GM18526 (cell line): Measurements from ENCODE around the gene PHF12.

ENCODE experiments used
- POLR2A ChIP-seq: IDR thresholded peaks from 3 replicates; pipeline ENCODE4 v1.6.1; 2011; ENCODE audit not compliant: insufficient read length; ENCODE audit errors: extremely low read depth

Gene PHF12

DNA sequence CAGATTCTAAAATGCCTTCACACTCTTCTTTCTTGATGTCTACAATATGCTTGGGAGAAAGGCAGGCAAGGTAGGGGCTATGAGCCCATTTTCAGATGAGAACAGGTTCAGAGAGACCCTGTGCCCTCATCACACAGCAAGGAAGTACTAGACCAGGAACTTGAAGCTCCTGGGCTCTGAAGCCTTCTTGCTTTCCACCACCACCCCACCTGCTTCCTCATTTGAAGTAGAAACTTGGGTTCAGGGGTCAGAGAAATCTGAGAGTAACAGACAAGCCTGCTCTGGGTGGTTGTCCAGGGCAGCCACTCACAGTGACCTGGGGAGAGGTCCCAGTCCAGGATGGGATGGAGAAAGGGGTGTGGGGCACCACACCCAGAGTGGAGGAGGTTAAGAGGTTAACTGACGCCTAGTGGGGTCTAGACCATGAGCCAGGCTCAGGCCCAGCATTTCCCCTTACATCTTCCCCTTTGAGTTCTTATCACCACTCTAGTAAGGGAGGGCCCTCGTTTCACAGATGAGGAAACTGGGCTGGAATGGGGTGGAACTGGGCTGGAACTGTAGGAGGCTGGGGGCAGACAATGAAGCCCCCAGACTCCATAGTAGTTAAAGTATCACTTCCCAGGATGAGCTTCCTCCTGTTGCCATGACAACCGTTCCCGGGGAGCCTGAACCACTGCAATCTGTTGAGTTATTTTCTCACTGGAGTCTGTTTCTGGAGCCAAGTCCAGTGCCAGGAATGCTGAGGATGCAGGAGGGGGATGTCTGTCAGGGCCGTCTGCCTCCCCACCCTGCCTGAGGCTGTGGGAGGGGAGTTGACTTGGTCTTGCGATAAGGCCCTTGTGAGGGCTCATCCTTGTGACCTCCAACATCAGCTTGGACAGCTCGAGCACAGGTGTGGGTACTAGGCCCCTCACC is 16.2 kb upstream of the PHF12 start:
- no peak for TF ChIP-seq POLR2A

DNA sequence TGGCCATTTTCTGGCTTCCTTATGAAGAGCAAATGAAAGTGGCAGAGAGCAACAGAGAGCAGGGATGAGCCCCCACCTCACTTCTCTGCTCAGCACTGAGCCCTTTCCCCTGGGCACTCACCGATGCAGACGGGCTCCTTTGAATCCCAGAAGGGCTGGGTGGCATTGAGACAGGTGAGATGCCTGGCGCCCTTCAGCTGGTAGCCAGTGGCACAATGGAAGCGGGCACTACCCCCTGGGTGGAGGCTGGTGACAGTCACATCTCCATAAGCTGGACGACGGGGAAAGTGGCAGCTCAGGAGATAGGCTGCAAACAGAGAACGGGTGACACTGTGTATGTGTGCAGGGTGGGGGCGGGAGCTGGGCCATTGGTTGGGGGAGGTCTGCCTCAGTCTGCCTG is 12.5 kb upstream of the PHF12 start:
- no peak for TF ChIP-seq POLR2A

DNA sequence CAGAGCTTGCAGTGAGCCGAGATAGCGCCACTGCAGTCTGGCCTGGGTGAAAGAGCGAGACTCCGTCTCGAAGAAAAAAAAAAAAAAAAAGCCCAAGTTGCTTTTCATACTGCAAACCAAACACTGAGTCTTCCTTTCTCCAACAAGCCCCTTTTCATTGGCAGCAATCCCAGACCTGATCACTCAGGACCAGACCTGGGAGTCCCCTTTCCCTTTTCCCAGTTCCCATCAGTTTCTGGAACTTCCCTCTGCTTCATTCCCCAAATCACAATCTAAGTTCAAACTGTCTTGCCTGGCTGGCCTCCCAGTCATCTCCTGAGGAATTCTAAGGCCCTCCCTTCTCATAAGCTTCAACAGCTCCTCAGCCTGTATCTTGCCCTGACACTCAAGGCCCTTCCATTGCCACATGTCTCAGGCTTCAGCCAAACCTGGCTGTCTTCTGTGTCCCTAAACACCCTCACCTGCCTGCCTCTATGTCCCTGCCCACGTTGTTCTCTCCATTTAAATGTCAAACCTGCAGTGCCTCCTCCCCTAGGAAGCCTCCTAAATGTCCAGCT is 11.8 kb upstream of the PHF12 start:
- no peak for TF ChIP-seq POLR2A

DNA sequence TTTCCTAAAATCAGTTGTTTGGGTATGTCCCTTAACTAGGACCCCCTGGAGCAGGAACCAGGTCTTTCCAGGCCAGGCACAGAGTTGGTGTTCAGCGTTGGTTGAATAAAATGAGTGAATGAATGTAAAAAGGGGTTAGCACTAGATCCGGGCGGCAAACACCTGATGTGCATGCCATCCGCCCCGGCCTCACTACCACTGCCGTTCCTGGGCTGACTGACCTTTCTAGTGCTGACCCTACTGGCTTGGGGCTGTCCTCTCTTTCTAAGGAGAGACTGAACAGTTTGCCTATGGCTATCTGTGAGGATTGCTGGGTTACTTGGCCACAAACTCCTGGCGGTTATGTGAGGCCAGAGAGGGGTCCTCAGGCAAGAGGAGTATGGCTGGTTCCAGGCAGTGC is 10.1 kb upstream of the PHF12 start:
- TF ChIP-seq POLR2A, result no peak

DNA sequence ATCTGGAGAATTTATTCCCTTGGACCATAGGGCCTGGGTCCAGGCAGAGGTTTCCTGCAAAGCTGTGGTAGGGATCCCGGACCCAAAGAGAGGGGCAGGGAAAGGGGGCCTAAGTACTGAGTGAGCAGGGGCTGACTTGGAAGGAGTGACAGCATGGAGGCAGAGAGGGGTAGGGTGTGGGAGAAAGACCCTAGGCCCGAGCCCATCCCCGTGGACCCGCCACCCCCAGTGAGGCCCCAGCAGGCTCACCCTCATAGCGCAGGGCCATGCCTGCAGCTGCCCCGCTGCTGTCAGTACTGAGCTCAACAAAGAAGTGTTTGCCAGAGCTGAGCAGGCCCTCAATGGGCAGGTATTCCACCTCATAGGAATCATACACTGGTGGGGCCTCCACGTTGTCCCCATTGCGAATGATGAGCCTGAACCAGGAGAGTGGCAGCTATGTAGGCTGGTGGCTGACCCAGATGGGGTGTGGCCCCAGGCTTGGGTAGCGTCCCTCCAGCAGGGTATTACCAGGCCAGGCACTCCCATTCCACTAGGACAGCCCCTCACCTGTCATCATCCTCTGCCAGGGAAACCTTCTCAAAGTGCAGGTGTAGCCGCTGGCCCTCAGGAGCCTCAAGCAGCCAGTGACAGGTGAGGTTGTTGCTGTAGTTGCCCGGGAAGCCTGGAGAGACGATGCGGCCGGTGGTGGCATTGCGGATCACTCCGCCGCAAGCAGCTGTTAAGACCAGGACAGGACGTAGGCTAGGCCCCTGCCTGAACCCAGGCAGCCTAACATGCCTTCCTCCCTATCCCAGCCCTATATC is 9.1 kb upstream of the PHF12 start:
- TF ChIP-seq POLR2A, result no peak

DNA sequence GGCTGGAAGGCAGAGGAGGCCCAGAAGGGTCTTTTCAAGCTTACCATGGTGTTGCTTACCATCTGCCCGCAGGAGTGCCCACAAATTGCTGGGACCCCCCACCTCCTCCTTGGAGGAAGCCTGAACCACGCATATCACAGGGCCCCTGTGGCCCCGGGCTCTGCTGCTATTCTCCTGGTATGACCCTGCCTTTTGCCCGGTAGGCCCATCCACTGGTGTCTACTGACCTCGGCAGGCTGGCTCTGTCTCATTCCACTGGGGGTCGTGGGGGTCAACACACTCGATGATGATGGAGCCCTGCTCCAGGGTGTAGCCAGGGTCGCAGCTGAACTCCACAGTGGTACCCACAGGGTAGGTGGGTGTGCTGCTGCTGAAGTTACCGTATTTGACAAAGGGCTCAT is 8.2 kb upstream of the PHF12 start:
- no peak for TF ChIP-seq POLR2A

DNA sequence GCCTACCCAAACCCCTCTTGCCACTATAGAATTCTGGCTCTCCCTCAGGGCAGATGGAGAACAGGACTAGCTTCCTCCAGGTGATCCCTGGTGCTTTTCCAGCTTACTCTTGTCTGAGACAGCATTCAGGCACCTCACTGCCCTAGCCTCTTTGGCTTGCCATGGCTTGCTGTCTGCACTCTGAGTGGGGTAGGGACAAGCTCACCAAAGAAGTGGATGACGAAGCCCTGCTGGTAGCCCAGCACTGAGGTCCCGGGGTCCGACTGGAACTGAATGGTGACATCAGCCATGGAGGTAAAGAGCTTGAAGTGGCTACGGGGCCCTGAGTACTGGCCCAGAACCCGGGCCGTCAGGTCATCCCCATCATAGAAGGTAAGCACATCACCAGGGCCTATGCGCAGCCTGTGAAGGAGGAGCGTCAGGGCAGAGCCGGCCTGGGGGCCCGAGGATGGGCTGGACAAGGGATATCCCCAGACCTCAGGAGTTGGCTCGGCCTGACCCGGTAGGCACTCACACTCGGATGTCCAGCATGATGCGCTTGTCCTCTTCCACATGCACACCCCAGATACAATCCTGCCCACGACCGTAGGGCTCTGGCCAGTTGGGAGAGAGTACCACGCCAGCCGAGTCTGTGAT is 7.6 kb upstream of the PHF12 start:
- no peak for TF ChIP-seq POLR2A

DNA sequence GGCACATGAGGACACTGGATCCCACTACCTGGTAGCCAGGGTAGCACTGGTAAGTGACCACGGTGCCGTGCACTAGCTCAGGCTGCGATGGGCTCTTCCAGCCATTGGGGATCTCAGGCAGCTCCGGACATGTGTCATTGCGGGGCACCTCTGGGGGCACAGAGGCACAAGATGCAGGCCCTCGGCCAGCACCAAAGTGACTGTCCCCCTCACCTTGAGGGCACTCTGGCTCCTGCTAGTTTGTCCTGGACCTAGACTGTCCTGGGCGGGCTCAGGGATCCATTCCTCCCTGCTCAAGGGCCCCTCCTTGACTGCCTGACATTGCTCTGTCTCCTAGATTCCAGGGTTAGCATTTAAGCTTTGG is 6.7 kb upstream of the PHF12 start:
- no peak for TF ChIP-seq POLR2A

DNA sequence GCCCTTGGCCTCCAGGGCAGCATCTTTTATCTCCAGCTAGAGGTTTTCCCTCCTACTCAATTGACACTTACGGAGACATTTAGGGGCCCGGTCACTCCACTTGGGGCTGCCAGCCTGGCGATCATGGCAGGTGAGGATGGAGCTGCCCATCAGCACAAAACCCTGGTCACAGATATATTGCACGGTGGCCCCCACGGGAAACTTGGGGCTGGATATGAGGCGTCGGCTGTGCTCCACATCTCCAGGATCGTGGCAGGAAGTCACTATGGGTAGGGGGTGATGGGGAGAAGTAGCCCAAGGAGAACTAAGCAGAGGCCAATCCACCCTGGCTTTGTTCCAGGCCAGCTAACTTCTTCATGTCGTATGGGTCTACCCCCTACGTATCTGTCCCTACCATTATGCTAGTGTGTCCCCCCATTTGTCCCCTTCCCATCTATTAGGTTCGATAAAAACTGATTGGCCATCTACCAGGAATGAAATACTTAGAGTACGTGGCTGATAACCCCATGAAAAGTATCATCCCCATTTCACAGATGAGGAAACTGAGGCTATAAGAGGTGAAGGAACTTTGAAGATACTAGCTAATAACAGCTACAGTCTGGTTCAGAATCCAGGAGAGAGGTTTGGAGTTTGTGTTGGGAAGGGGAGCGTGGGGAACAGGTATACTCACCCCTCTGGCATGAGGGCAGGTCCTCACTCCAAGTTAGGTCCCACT is 6.1 kb upstream of the PHF12 start:
- no peak for TF ChIP-seq POLR2A

DNA sequence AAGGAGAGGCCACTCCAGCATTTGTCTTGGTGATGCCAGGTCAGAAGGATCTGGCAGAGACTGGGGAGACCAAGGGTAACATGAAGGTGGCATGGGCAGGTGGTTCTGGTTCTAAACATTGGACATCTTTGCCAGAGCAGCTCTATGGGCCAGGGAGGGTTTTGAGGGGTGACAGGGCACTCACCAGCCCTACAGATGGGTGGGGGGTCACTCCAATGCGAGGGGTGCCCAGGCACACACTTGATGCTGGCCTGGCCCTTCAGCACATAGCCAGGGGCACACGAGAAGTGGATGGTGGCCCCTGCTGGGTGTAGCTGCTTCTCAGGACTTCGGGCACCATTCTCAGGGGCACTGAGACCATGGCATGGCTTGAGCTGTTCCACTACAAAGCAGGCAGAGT is 5.5 kb upstream of the PHF12 start:
- TF ChIP-seq POLR2A, result no peak

DNA sequence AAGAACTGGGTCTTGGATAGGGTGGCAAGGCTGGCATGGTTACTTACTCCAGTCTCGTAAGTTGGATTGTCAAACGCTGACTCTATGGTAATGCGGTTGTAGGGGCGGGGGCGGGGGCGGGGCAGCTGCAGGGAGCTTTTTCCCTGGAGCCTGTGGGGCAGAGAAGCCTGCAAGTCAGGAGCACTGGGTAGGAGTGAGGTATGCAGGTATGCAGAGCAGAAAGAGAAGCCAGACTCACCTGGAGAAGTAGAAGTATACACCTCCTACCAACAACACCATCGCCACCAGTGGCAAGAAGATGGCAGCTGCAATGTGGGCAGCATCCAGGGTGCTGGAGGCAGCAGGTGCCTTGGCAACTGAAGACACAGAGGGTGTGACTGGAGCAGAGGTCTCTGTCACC is 4.8 kb upstream of the PHF12 start:
- no peak for TF ChIP-seq POLR2A

DNA sequence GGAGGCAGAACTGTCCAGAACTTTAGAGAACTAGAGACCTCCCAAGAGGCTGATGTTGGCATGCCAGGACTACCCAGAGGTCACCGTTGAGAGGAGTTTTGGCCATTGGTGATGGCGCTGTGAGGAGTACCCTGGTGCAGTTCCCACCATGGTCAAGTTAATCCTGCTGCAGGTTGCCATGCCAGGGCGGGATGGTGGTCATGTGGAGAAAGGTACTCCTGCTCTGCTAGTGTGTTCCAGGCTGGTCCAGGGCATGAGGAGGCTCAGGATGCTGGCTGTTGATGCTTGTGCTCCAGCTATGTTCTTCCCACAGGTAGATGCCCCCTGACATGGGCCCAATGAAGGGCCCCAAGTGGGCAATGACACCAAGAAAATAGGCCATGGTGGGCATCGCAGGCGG is 4.1 kb upstream of the PHF12 start:
- no peak for TF ChIP-seq POLR2A

DNA sequence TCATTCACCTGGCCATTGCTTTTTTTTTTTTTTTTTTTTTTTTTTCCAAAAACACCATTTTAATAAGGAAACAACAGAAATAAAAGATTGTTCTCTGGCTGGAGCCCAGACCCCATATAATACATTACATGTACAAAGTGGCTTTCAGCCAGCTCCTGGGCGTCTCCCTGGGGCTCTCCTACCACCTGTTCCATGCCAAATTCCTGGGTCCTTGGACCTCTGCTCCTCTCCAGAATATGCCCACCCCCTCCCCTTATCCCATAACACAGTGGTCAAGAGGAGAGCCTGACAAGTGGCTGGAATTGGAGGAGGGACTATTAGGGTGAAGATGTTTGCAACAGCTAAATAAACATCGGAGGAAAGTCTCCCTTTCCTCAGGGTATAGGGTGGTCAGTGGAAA is 3.6 kb upstream of the PHF12 start:
- no peak for TF ChIP-seq POLR2A

DNA sequence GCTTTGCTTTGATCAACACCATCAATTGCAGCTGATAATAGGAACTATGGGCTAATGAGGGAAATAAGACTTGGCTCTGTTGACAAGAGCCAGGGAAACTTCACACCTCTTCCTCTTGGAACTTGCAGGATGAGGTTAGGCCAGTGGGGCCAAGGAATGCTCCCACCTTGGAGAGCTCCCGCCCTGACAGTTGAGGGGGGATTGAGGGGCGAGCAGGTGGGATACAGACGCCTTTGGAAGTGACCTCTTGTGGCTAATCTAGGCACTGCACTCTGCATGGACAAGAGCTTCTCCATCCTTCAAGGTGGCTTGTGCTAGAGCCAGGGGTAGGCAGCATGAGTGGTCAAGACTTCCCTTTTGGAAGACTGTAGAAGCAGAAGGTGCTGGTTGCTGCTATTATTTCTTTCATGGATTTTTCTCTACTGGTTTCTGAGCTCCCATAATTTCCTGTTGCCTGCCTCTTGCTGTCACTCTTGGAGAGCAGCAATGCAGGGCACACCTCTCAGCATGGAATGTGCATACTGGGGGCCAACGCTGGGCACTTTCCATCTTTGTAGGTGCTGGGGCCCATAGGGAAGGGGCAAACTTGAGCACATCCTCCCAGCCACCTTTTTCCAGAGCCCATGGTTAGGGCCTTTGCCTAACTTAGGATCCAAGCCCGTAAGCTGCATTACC is 2.3 kb upstream of the PHF12 start:
- TF ChIP-seq POLR2A, result no peak
